Fibroblast of skin of left quadriceps (primary cell): Measurements from ENCODE around the gene COPG2.
"Not testable (repeated sequence)": the region's sequence is repeated elsewhere in the genome, so short reads cannot be mapped to it uniquely, and the experiment has no call there.

Experiments
- DNase-seq, 2 experiments: peaks; one replicate each; pipeline ENCODE4 v3.0.0-alpha.2; 2013; ENCODE audit warnings: low read depth in 2 of 2

Gene COPG2

GRCh38 chr7:130566168-130566897, 102.2 kb downstream of the COPG2 start:
- no peak for DNase-seq

GRCh38 chr7:130560972-130561371, 107.6 kb downstream of the COPG2 start:
- peak; percentile 6 to 8 for DNase-seq

- no peak for DNase-seq
Observed at GRCh38 chr7:130559184-130559583, 109.4 kb downstream of the COPG2 start.

GRCh38 chr7:130554481-130554880, 114.1 kb downstream of the COPG2 start:
- DNase-seq = no peak

GRCh38 chr7:130553398-130554029, 115.0 kb downstream of the COPG2 start:
- DNase-seq = no peak

GRCh38 chr7:130544356-130544755, 124.2 kb downstream of the COPG2 start:
- DNase-seq = no peak

GRCh38 chr7:130543487-130544010, 125.0 kb downstream of the COPG2 start:
- DNase-seq = no peak

GRCh38 chr7:130542297-130542696, 126.3 kb downstream of the COPG2 start:
- not testable (repeated sequence) for DNase-seq

GRCh38 chr7:130541287-130541686, 127.3 kb downstream of the COPG2 start:
- DNase-seq = not testable (repeated sequence)

- not testable (repeated sequence) for DNase-seq
Observed at GRCh38 chr7:130537894-130538293, 130.7 kb downstream of the COPG2 start.

- no peak for DNase-seq
Observed at GRCh38 chr7:130529417-130529816, 139.1 kb downstream of the COPG2 start.

- DNase-seq = not testable (repeated sequence)
Observed at GRCh38 chr7:130527752-130528355, 140.7 kb downstream of the COPG2 start.

- DNase-seq = no peak
Observed at GRCh38 chr7:130524628-130525027, 143.9 kb downstream of the COPG2 start.

- DNase-seq = not testable (repeated sequence)
Observed at GRCh38 chr7:130523519-130524125, 144.9 kb downstream of the COPG2 start.

- DNase-seq = no peak
Observed at GRCh38 chr7:130521258-130521951, 147.1 kb downstream of the COPG2 start.

GRCh38 chr7:130515315-130516040, 153.1 kb downstream of the COPG2 start:
- no peak for DNase-seq

- no peak for DNase-seq
Observed at GRCh38 chr7:130513447-130513846, 155.1 kb downstream of the COPG2 start.

- DNase-seq = not testable (repeated sequence)
Observed at GRCh38 chr7:130512038-130512437, 156.5 kb downstream of the COPG2 start.

- DNase-seq = no peak
Observed at GRCh38 chr7:130506358-130506757, 162.2 kb downstream of the COPG2 start.

- DNase-seq = no peak
Observed at GRCh38 chr7:130505753-130506152, 162.8 kb downstream of the COPG2 start.

- DNase-seq = no peak
Observed at GRCh38 chr7:130500910-130501309, 167.6 kb downstream of the COPG2 start.
